Pancreas (tissue), 10 donors: ENCODE data around the gene ZGPAT. TPM values are rescaled to one million over a fixed set of nuclear protein-coding genes. Genes with fewer than 3 reads are reported as not detected.
"Not testable (repeated sequence)": the region's sequence is repeated elsewhere in the genome, so short reads cannot be mapped to it uniquely, and the experiment has no call there.

ENCODE experiments used
- ATAC-seq, 4 donors: fragments of 200-7000 bp; cut with Tn5 transposase; one replicate each; pipeline versions ENCODE4 v1.8.0 to v1.9.1; 2020; ENCODE audit warnings: mild to moderate bottlenecking in 4 of 4, moderate library complexity in 4 of 4
- DNase-seq, 6 donors: peaks; one replicate each; pipeline ENCODE4 v3.0.0-alpha.2; 2020
- FAIRE-seq: peaks from 2 replicates; lab custom pipeline; 2012; peaks lifted over from hg19 to GRCh38; lab: Jason Lieb, UNC
- H3K27ac ChIP-seq, 4 donors: fragments of 200-600 bp; sonication (generic); 1 replicate in 3 of 4; 2 replicates in 1 of 4; pipeline versions ENCODE4 v1.5.0 to v1.8.0; 2020
- H3K27me3 ChIP-seq, 4 donors: fragments of 200-600 bp; one replicate each; pipeline ENCODE4 v1.8.0; 2021
- H3K36me3 ChIP-seq, 3 donors: fragments of 200-600 bp; sonication (generic) in 1 of 3; one replicate each; pipeline versions ENCODE4 v1.5.0 to v1.8.0; 2020 to 2021
- H3K4me1 ChIP-seq, 3 donors: fragments of 200-600 bp; one replicate each; pipeline ENCODE4 v1.8.0; 2021
- H3K4me3 ChIP-seq, 4 donors: fragments of 200-600 bp; sonication (generic) in 2 of 4; one replicate each; pipeline versions ENCODE4 v1.5.0 to v1.8.0; 2020 to 2021
- H3K9me3 ChIP-seq, 4 donors: fragments of 200-600 bp; one replicate each; pipeline ENCODE4 v1.8.0; 2021
- WGBS, 2 donors: extraction: QIAGEN DNeasy Blood & Tissue Kit; methylation state at CpG; one replicate each; pipeline ENCODE4 v1.1.7; 2013; 5-methylcytosine and 5-hydroxymethylcytosine counted together
- intact Hi-C, 3 donors: fragments of 100-400 bp; cut with DNase I; formaldehyde crosslinking; loops; one replicate each; pipeline versions ENCODE4 v1.11.1 to v1.14.2; 2022
- polyA plus RNA-seq, 2 donors: library from polyadenylated mRNA; stranded (reverse); fragments of 200-250 nt; gene quantifications; one replicate each; pipeline ENCODE4 v1.2.3, GENCODE V29; 2013
- total RNA-seq, 6 donors: library from RNA; stranded (reverse); fragmentation: NEBNext Ultra II Directional in 4 of 6; extraction: Animal tissue kit (Norgen Biotek cat#: 25700) in 4 of 6; gene quantifications; one replicate each; pipeline versions ENCODE4 v1.2.1 to v1.2.4, GENCODE V29; 2021 to 2023
- TF ChIP-seq, protein P1 (sequence below), 4 donors: fragments of 200-600 bp; sonication (generic) in 3 of 4; IDR thresholded peaks; one replicate each; pipeline versions ENCODE4 v1.5.0 to v1.8.0; 2021; ENCODE audit warnings: antibody characterized with exemption in 4 of 4
- donor health status: healthy with polysubstance abuse.
- donor health status: DM: no; HTN: no; CAD: no; lungs with moderate emphysema.
- donor health status: DM: no; HTN: no; CAD: no.
- donor health status: control.
- donor health status: control.
- donor health status: Bipolar disorder and iron deficiency.
- donor health status: DM: yes; HTN: yes; CAD: no.
- donor health status: DM: no; HTN: no; CAD: no.
- donor health status: DM: no; HTN: no; CAD: no.
- donor health status: DM: yes; HTN: yes; CAD: no.

Gene ZGPAT
- total and polyA plus RNA-seq, 8 donors: 9.3 to 61.6 (median 12.3) TPM

DNA sequence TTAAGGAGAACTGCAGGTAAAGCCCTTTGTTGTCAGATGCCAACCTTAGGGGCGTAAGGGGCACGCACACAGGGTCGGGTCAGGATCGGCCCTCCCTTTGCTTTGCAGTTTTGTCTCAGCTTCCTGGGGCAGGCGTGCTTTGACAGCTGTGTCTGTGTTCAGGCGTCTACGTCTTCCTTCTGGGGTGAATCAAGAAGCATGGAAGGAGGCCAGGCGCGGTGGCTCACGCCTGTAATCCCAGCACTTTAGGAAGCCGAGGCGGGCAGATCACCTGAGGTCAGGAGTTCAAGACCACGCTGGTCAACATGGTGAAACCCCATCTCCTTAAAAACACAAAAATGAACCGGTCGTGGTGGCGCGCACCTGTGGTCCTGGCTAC lies 1.3 kb downstream of the ZGPAT start:
- WGBS, 2 donors: 84 to 92% methylated on average over 17 of the region's 17 CpGs
- H3K9me3 ChIP-seq: no peaks in the 10 kb centered on the region
- no peak overlapping the region for H3K27ac ChIP-seq
- no peak for FAIRE-seq
- peak overlapping the region in 1 of 4 donors; percentile 97 for H3K4me3 ChIP-seq
- DNase-seq: peak in 1 of 6 donors; percentile 18
- peaks cover 4 to 9% (median 5%) of the 10 kb centered on the region in 3 donors for H3K36me3 ChIP-seq
- ATAC-seq: no peak
- TF ChIP-seq, protein P1, sequence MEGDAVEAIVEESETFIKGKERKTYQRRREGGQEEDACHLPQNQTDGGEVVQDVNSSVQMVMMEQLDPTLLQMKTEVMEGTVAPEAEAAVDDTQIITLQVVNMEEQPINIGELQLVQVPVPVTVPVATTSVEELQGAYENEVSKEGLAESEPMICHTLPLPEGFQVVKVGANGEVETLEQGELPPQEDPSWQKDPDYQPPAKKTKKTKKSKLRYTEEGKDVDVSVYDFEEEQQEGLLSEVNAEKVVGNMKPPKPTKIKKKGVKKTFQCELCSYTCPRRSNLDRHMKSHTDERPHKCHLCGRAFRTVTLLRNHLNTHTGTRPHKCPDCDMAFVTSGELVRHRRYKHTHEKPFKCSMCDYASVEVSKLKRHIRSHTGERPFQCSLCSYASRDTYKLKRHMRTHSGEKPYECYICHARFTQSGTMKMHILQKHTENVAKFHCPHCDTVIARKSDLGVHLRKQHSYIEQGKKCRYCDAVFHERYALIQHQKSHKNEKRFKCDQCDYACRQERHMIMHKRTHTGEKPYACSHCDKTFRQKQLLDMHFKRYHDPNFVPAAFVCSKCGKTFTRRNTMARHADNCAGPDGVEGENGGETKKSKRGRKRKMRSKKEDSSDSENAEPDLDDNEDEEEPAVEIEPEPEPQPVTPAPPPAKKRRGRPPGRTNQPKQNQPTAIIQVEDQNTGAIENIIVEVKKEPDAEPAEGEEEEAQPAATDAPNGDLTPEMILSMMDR (IDR thresholded peaks at IDR 0.05): no peak
- H3K4me1 ChIP-seq: peaks cover 0 to 16% (median 6%) of the 10 kb centered on the region in 3 donors
- intact Hi-C loops: no loop called here
- no peaks in the 10 kb centered on the region for H3K27me3 ChIP-seq

DNA sequence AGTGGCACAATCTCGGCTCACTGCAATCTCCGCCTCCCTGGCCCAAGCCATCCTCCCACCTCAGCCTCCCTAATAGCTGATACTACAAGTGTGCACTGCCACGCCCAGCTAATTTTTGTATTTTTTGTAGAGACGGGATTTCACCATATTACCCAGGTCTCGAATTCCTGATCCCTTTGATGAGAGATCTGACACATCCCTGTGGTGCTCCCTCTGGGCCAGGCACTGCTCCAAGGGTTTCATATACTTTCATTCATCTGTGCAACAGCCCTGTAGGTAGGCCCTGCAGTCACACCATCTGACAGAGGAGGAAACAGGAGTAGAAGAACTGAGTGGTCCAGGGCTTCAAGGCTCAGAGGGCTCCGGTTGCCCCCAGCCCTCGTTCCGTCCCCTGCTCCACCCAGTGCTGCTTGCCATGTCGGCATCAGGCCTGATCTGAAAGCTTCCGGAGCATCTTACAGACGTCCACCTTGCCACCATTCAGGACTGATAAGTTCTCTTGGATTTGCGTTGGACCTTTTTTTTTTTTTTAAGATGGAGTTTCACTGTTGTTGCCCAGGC lies 3.3 kb downstream of the ZGPAT start:
- no peak for DNase-seq
- ATAC-seq: no peak
- no peak for FAIRE-seq
- H3K36me3 ChIP-seq: peaks cover 2 to 5% (median 4%) of the 10 kb centered on the region in 3 donors
- H3K27ac ChIP-seq: no peak overlapping the region
- H3K9me3 ChIP-seq: no peaks in the 10 kb centered on the region
- H3K4me3 ChIP-seq: no peak overlapping the region
- WGBS, 2 donors: 81% methylated on average over 12 of the region's 12 CpGs
- TF ChIP-seq, protein P1 (IDR thresholded peaks at IDR 0.05): no peak
- H3K4me1 ChIP-seq: peaks cover 0 to 15% (median 6%) of the 10 kb centered on the region in 3 donors
- intact Hi-C loops: no loop called here
- no peaks in the 10 kb centered on the region for H3K27me3 ChIP-seq

DNA sequence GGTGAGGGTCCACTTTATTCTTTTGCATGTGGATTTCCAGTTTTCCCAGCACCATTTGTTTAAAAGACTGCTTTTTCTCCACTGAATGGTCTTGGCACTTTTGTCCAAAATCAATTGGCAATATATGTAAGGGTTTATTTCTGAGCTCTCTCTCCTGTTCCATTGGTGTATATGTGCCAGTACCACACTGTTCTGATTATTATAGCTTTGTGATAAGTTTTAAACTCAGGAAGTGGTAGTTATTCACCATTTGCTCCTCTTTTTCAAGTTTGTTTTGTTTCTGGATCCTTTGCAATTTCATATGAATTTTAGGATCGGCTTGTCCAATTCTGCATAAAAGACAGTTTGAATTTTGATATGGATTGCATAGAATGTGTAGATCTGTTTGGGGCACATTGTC lies 4.4 kb downstream of the ZGPAT start:
- H3K4me1 ChIP-seq: peaks cover 0 to 10% (median 0%) of the 10 kb centered on the region in 3 donors
- intact Hi-C loops: no loop called here
- FAIRE-seq: no peak
- H3K27ac ChIP-seq: no peak overlapping the region
- no peak for DNase-seq
- ATAC-seq: no peak
- no peak overlapping the region for H3K4me3 ChIP-seq
- TF ChIP-seq, protein P1 (IDR thresholded peaks at IDR 0.05): no peak
- peaks cover 2 to 5% (median 4%) of the 10 kb centered on the region in 3 donors for H3K36me3 ChIP-seq
- no peaks in the 10 kb centered on the region for H3K27me3 ChIP-seq
- H3K9me3 ChIP-seq: no peaks in the 10 kb centered on the region
- whole genome bisulfite sequencing, 2 donors: 93 to 98% methylated on average over 1 of the region's 1 CpG

DNA sequence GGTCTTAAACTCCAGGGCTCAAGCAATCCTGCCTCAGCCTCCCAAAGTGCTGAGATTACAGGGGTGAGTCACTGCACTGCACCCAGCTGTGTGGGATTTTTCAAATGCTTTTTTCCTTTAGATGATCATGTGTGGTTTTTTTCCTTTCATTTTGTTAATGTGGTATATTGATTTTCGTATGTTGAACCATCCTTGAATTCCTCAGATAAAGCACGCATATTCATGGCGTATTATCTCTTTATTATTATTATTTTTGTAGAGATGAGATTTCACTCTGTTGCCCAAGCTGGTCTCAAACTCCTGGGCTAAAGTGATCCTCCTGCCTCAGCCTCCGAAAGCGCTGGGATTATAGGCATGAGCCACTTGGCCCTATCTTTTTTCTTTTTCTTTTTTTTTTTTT lies 7.0 kb downstream of the ZGPAT start:
- FAIRE-seq: no peak
- Histone ChIP-seq H3K36me3 (peaks cover 2 to 8% (median 4%) of the 10 kb centered on the region in 3 donors), H3K27ac (no peak overlapping the region), H3K4me1 (no peaks in the 10 kb centered on the region), H3K9me3 (no peaks in the 10 kb centered on the region), H3K27me3 (no peaks in the 10 kb centered on the region), H3K4me3 (no peak overlapping the region)
- intact Hi-C loops: no loop called here
- TF ChIP-seq, protein P1 (IDR thresholded peaks at IDR 0.05): no peak
- no peak for DNase-seq
- ATAC-seq: no peak
- 96 to 98% methylated on average over 5 of the region's 5 CpGs for WGBS, 2 donors

DNA sequence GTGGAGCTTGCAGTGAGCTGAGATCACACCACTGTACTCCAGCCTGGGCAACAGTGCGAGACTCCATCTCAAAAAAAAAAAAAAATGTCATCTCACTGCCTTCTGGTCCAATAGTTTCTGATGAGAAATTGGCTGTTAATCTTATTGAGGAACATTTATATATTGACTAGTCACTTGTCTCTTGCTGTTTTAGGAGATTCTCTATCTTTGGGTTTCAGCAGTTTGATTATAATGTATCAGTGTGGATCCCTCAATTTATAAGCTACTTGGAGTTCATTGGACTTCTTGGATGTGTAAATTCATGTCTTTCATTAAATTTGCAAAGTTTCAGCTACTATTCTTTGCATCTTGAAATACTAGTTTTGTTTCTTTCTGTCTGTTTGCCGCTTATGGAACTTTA lies 11.2 kb downstream of the ZGPAT start:
- TF ChIP-seq, protein P1 (IDR thresholded peaks at IDR 0.05): no peak
- Histone ChIP-seq H3K9me3 (no peaks in the 10 kb centered on the region), H3K4me1 (no peaks in the 10 kb centered on the region), H3K36me3 (peaks cover 0 to 3% (median 0%) of the 10 kb centered on the region in 3 donors), H3K27me3 (no peaks in the 10 kb centered on the region), H3K4me3 (no peak overlapping the region), H3K27ac (no peak overlapping the region)
- DNase-seq (no peak), FAIRE-seq (no peak), ATAC-seq (no peak)
- intact Hi-C loops: no loop called here
- 100% methylated on average over 1 to 2 of the region's 2 CpGs for WGBS, 2 donors

DNA sequence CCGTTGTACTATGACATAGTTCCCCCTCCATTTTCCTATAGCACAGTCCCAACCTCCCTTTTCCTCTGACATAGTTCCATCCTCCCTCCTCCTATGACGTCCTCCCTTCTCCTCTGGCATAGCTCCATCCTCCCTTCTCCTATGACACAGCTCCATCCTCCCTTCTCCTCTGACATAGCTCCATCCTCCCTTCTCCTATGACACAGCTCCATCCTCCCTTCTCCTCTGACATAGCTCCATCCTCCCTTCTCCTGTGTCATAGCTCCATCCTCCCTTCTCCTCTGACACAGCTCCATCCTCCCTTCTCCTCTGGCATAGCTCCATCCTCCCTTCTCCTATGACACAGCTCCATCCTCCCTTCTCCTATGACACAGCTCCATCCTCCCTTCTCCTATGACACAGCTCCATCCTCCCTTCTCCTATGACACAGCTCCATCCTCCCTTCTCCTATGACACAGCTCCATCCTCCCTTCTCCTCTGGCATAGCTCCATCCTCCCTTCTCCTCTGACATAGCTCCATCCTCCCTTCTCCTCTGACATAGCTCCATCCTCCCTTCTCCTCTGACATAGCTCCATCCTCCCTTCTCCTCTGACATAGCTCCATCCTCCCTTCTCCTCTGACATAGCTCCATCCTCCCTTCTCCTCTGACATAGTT lies 15.3 kb downstream of the ZGPAT start:
- ATAC-seq, DNase-seq, H3K9me3 ChIP-seq, H3K4me3 ChIP-seq, H3K27me3 ChIP-seq, H3K27ac ChIP-seq, intact Hi-C loops, H3K4me1 ChIP-seq, H3K36me3 ChIP-seq, FAIRE-seq: not testable (repeated sequence)
- WGBS, 2 donors: 82 to 98% methylated on average over 2 of the region's 2 CpGs

DNA sequence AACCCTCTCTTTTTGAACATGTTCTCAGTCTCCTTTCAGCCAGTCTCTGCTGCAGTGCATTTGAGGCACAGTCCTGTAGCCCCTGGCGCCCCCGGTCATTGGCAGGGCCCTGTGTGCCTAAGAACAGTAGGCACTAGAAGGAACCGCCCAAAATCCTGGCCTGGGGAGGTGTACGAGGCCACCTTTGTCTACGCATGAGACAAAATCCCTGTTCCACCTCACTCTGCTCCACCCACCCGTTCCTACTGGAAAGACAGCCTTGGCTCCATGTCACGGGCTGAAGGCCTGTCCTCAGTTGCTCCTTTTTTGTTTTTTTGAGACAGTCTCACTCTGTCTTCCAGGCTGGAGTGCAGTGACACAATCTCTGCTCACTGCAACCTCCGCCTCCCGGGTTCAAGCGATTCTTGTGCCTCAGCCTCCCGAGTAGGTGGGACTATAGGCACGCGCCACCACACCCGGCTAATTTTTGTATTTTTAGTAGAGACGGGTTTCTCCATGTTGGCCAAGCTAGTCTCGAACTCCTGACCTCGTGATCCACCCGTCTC lies 22.4 kb downstream of the ZGPAT start:
- H3K27me3 ChIP-seq, DNase-seq, H3K27ac ChIP-seq, ATAC-seq, H3K4me3 ChIP-seq, H3K4me1 ChIP-seq, FAIRE-seq, H3K9me3 ChIP-seq, intact Hi-C loops: not testable (repeated sequence)
- WGBS, 2 donors: 94 to 96% methylated on average over 18 of the region's 18 CpGs
- H3K36me3 ChIP-seq: peaks cover 0 to 11% (median 0%) of the 10 kb centered on the region in 3 donors
